VCaP (cell line): Measurements from ENCODE around the gene TSNAX.

Experiments
- H3K27ac ChIP-seq: fragments of 450-650 bp; 2 replicates; pipeline ENCODE4 v1.5.1; 2017
- TF ChIP-seq, protein P1 (sequence below): fragments of 450-650 bp; conservative IDR thresholded peaks from 2 replicates; pipeline ENCODE4 v1.5.1; 2017; ENCODE audit warnings: mild to moderate bottlenecking, moderate library complexity

TSNAX gene, protein sequence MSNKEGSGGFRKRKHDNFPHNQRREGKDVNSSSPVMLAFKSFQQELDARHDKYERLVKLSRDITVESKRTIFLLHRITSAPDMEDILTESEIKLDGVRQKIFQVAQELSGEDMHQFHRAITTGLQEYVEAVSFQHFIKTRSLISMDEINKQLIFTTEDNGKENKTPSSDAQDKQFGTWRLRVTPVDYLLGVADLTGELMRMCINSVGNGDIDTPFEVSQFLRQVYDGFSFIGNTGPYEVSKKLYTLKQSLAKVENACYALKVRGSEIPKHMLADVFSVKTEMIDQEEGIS

DNA sequence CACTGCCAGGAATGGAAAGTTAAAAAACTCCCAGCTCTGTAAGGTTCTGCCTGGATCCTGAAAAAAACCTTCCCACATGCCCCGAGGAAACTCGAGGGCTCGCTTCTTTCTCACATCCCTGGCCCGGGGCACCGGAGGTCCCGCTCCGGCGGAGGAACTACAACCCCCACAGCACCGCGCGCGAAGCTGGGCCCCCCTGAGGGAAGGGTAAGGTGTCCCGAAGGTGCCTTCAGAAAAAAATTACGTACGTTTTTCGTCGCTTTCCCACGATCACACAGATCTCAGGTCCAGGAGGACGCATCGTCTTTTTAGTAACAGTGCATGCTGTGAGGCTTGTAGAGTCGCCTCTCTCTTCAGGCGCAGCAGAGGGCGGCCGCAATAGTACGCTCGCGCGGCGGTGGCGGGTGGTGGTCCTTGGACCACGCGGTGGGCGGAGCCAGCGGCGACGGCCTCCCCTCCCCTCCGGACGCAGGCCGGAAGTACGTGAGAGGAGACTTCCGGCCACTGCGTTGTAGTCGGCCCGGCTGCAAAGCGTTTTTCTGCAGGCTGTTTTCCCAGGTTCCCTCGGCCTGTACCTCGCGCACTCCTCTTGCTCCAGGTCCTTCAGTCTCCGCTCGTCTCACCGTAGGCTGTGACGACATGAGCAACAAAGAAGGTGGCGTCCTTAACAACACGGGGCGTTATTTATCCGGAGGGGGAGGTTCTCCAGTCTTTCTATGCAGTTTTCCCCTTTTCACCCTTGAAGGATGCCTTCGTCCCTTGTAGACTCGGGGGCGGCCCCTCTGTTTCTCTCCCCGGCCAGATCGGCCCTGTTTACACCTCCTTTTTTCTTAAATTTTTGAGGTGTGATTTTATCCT, at the start of gene TSNAX:
Gene TSNAX (plus strand): TSS at position 498 of the 858 bp plus-strand sequence. CDS start 142 bp downstream, at position 640.
- H3K27ac ChIP-seq = peak within 1 kb of the TSS; percentile 95
- TF ChIP-seq, protein P1, sequence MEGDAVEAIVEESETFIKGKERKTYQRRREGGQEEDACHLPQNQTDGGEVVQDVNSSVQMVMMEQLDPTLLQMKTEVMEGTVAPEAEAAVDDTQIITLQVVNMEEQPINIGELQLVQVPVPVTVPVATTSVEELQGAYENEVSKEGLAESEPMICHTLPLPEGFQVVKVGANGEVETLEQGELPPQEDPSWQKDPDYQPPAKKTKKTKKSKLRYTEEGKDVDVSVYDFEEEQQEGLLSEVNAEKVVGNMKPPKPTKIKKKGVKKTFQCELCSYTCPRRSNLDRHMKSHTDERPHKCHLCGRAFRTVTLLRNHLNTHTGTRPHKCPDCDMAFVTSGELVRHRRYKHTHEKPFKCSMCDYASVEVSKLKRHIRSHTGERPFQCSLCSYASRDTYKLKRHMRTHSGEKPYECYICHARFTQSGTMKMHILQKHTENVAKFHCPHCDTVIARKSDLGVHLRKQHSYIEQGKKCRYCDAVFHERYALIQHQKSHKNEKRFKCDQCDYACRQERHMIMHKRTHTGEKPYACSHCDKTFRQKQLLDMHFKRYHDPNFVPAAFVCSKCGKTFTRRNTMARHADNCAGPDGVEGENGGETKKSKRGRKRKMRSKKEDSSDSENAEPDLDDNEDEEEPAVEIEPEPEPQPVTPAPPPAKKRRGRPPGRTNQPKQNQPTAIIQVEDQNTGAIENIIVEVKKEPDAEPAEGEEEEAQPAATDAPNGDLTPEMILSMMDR = no peak

DNA sequence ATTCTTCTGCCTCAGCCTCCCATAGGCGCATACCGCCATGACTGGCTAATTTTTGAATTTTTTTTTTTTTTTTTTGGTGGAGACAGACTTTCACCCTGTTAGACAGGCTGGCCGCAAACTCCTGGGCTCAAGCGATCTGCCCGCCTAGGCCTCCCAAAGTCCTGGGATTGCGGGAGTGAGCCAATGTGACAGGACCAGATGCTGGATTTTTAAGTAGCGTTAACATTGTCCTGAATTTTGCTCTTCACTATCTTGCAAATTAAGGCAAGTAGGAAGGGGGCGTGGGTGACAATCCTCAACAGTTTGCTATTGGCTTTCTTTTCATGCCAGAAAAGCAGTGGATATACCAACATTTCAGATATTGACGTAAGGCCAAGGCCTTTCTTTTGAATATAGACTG, 49.7 kb upstream of the TSNAX start:
- no peak overlapping the region for H3K27ac ChIP-seq
- TF ChIP-seq, protein P1 = no peak

DNA sequence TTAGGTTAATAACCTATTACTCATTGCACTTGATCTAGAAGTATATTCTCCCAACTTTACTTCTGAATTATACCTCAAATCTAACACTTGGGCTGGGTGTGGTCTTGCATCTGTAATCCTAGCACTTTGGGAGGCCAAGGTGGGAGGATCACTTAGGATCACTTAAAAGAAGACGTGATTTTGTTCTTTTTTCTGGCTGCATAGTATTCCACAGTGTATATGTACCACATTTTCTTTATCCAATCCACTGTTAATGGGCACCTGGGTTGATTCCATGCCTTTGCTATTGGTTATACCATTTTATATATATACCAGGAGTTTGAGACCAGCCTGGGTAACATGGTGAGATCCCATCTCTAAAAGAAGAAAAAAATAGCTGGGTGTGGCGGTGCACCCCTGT, 48.5 kb upstream of the TSNAX start:
- TF ChIP-seq, protein P1 = no peak
- no peak overlapping the region for H3K27ac ChIP-seq

- H3K27ac ChIP-seq = no peak overlapping the region
- TF ChIP-seq, protein P1 = no peak
These were observed 47.2 kb upstream of the TSNAX start for GRCh38 chr1:231481289-231481688.

DNA sequence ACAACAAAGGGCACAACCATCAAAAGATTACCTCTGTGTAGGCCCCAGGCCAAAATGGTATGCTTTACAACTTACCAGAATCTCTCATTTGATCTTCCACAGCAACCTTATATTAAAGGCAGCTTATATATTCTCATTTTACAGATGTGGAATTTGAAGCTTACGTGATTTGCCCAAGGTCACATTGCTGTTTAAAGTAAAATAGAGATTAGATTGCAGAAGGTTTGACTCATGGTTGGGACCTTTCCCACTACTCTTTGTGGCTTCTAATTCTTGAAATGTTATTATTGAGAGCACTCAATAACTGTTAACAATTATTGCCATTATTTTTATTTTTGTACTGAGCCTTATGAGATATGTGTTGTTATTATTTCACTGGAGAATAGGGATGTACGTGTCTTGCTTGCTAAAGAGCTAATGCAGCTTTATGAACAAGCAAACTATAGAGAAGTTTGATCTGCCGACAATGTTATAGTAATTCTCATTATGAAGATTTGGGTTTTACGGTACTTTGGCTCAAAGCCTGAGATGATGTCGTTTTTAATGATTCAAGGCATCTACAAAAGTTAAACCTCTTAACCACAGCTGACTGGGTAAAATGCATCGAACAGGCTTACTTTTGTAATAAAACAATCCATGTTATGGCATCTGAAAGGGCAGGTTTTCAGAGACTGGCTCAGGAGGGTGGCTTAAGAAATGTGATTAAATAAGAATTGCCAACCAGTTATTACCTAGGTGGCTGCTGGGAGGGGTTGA, 43.3 kb upstream of the TSNAX start:
- TF ChIP-seq, protein P1 = no peak
- H3K27ac ChIP-seq = no peak overlapping the region

DNA sequence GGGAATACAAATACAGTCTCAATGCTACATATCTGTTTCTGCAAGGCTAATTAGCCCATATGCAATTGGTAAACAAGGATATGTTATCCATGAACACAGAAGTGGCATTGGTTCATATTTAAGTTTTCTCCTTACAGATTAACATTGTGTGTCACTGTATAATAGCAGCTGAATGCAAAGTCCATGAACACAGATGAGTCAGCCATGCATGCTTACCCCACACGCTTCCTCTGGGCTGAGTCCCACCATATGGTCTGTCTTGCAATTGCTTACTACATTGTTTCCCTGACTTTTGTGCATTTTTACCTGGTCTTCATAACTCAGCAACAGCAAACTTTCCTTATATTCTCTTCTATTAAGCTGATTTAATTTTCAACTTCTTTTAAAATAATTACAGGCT, 41.5 kb upstream of the TSNAX start:
- TF ChIP-seq, protein P1 = no peak
- H3K27ac ChIP-seq = no peak overlapping the region

- no peak overlapping the region for H3K27ac ChIP-seq
- TF ChIP-seq, protein P1 = no peak
These were observed 40.6 kb upstream of the TSNAX start for GRCh38 chr1:231487910-231488309.
